ENCODE data around the gene DCDC2. TPM values are rescaled to one million over a fixed set of nuclear protein-coding genes. Genes with fewer than 3 reads are reported as not detected.
"Not testable (repeated sequence)": the region's sequence is repeated elsewhere in the genome, so short reads cannot be mapped to it uniquely, and the experiment has no call there.

Gene DCDC2
- total RNA-seq, 1 experiment from 2014 or later: 45.1 TPM

GRCh38 chr6:24376871-24377270 is 19.0 kb upstream of the DCDC2 start:
- H3K9me3 ChIP-seq (ENCODE audit: low read depth, low read length, poor library complexity, severe bottlenecking): peaks cover 5% of the 10 kb centered on the region
- TF ChIP-seq EZH2 (IDR thresholded peaks at IDR 0.05; ENCODE audit: borderline replicate concordance, low read depth, low read length, poor library complexity, severe bottlenecking) (no peak), CTCF (conservative IDR thresholded peaks at IDR 0.05; ENCODE audit: low read depth, low read length) (no peak)
- no peaks in the 10 kb centered on the region for H3K27me3 ChIP-seq (replicated peaks; ENCODE audit: insufficient read depth, low read depth, low read length, poor library complexity)
- CTCF ChIA-PET: interaction anchor here (1.2 kb wide), 1 partner anchor 93 kb away, joined by 3 read pairs; no protein-coding TSS in a partner anchor
- no peaks in the 10 kb centered on the region for H3K36me3 ChIP-seq (ENCODE audit: insufficient read depth, low read length, poor library complexity, severe bottlenecking)
- peak; percentile 92 for DNase-seq (ENCODE audit: low spot score)
- no TSS peak for BruUV-seq (replicated peaks)
- peaks cover 58% of the 10 kb centered on the region for H3K4me1 ChIP-seq (ENCODE audit: insufficient read depth, low read length, poor library complexity, severe bottlenecking)
- no peak overlapping the region for H3K4me3 ChIP-seq (ENCODE audit: low read depth, low read length, poor library complexity, severe bottlenecking)
- intact Hi-C loops (cut with micrococcal nuclease; ENCODE audit: unreplicated experiment): no loop called here
- POLR2A ChIA-PET (ENCODE audit: low non-redundant PET): no interaction called here
- H3K27ac ChIP-seq (ENCODE audit: low read depth, low read length, poor library complexity, severe bottlenecking): peak overlapping the region; percentile 87

DNA sequence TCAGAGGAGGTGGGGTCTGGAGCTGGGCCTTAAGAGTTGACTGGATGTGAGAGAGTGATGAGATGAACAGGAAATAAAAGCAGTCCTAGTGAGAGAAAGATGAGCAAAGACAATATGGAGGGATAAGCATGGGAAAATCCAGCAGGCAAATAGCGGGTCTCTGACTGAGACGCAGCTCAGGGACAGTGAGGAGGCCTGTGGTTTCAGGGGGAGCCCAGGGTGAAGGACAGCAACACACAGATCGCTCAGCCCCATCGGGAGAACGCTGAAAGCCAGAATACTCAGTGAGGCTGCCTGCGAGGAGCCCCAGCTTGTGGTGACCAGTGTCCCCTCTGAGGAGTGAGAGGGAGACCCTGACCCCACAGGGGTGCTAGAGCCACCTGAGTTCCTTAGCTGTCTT is 16.8 kb upstream of the DCDC2 start:
- H3K4me3 ChIP-seq (ENCODE audit: low read depth, low read length, poor library complexity, severe bottlenecking): no peak overlapping the region
- peaks cover 44% of the 10 kb centered on the region for H3K4me1 ChIP-seq (ENCODE audit: insufficient read depth, low read length, poor library complexity, severe bottlenecking)
- CTCF ChIA-PET: no interaction called here
- DNase-seq (ENCODE audit: low spot score): no peak
- no peak for TF ChIP-seq CTCF (conservative IDR thresholded peaks at IDR 0.05; ENCODE audit: low read depth, low read length)
- TF ChIP-seq EZH2 (IDR thresholded peaks at IDR 0.05; ENCODE audit: borderline replicate concordance, low read depth, low read length, poor library complexity, severe bottlenecking): no peak
- POLR2A ChIA-PET (ENCODE audit: low non-redundant PET): no interaction called here
- BruUV-seq (replicated peaks): no TSS peak
- intact Hi-C loops (cut with micrococcal nuclease; ENCODE audit: unreplicated experiment): no loop called here
- no peaks in the 10 kb centered on the region for H3K27me3 ChIP-seq (replicated peaks; ENCODE audit: insufficient read depth, low read depth, low read length, poor library complexity)
- peak overlapping the region; percentile 64 for H3K27ac ChIP-seq (ENCODE audit: low read depth, low read length, poor library complexity, severe bottlenecking)
- H3K36me3 ChIP-seq (ENCODE audit: insufficient read depth, low read length, poor library complexity, severe bottlenecking): no peaks in the 10 kb centered on the region
- peaks cover 5% of the 10 kb centered on the region for H3K9me3 ChIP-seq (ENCODE audit: low read depth, low read length, poor library complexity, severe bottlenecking)

DNA sequence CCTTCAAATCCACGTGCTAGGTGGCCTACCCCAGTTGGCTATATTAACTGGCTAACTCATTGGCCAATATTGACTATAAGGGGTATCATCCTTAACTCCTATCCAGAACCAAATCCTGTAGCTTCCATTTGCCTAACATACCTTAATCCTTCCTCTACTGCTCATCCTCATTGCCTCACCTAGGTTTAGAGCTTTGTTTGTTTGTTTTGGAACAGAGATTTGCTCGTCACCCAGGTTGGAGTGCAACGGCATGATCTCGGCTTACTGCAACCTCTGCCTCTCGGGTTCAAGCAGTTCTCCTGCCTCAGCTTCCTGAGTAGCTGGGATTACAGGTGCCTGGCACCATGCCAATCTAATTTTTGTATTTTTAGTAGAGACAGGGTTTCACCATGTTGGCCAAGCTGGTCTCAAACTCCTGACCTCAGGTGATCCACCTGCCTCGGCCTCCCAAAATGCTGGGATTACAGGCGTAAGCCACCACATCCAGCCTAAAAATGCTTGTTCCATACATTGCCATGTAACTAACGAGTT is 7.3 kb upstream of the DCDC2 start:
- BruUV-seq (replicated peaks); CTCF ChIA-PET; H3K27me3 ChIP-seq (replicated peaks; ENCODE audit: insufficient read depth, low read depth, low read length, poor library complexity); H3K9me3 ChIP-seq (ENCODE audit: low read depth, low read length, poor library complexity, severe bottlenecking); POLR2A ChIA-PET (ENCODE audit: low non-redundant PET); H3K4me3 ChIP-seq (ENCODE audit: low read depth, low read length, poor library complexity, severe bottlenecking); DNase-seq (ENCODE audit: low spot score); intact Hi-C loops (cut with micrococcal nuclease; ENCODE audit: unreplicated experiment); H3K36me3 ChIP-seq (ENCODE audit: insufficient read depth, low read length, poor library complexity, severe bottlenecking); H3K27ac ChIP-seq (ENCODE audit: low read depth, low read length, poor library complexity, severe bottlenecking): not testable (repeated sequence)
- H3K4me1 ChIP-seq (ENCODE audit: insufficient read depth, low read length, poor library complexity, severe bottlenecking): peaks cover 42% of the 10 kb centered on the region

DNA sequence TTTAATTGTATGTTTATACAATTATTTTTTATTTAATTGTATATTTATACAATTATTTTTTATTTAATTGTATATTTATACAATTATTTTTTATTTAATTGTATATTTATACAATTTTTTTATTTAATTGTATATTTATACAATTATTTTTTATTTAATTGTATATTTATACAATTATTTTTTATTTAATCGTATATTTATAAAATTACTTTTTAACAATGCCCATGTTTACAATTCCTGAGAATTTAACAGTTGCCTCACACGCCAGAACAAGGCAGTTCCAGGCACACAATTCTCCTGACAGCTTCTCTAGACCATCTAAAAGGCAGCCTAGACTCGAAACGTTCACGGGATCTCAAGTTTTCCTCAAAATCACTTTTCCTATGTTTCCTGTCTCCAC is 4.5 kb upstream of the DCDC2 start:
- BruUV-seq (replicated peaks); H3K36me3 ChIP-seq (ENCODE audit: insufficient read depth, low read length, poor library complexity, severe bottlenecking); H3K27me3 ChIP-seq (replicated peaks; ENCODE audit: insufficient read depth, low read depth, low read length, poor library complexity); H3K9me3 ChIP-seq (ENCODE audit: low read depth, low read length, poor library complexity, severe bottlenecking); POLR2A ChIA-PET (ENCODE audit: low non-redundant PET); CTCF ChIA-PET; H3K4me3 ChIP-seq (ENCODE audit: low read depth, low read length, poor library complexity, severe bottlenecking); intact Hi-C loops (cut with micrococcal nuclease; ENCODE audit: unreplicated experiment); DNase-seq (ENCODE audit: low spot score); H3K27ac ChIP-seq (ENCODE audit: low read depth, low read length, poor library complexity, severe bottlenecking): not testable (repeated sequence)
- peaks cover 31% of the 10 kb centered on the region for H3K4me1 ChIP-seq (ENCODE audit: insufficient read depth, low read length, poor library complexity, severe bottlenecking)
